ENCODE results near the gene PIAS4.
"Not testable (repeated sequence)": the region's sequence is repeated elsewhere in the genome, so short reads cannot be mapped to it uniquely, and the experiment has no call there.

DNA sequence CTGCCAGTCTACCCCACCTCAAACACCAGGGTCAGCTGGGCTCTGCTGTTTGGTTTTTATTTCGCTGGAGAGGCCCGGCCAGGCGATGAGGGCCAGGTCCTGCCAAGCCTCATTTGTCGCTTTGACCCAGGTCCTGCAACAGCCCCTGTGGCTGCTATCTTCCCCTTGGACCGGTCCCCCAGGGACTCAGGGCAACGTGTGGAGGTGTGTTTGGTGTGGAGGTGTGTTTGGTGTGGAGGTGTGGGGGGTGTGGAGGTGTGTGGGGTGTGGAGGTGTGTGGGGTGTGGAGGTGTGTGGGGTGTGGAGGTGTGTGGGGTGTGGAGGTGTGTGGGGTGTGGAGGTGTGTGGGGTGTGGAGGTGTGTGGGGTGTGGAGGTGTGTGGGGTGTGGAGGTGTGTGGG, 3.9 kb downstream of the PIAS4 start:
- TF ChIP-seq EZH2 (IDR thresholded peaks at IDR 0.05; ENCODE audit: insufficient read depth, poor library complexity, severe bottlenecking); EZH2phosphoT487 (IDR thresholded peaks at IDR 0.05; ENCODE audit: insufficient read depth, low read depth): not testable (repeated sequence)
